HepG2 (cell line): Measurements from ENCODE around the gene DNAJC18. TPM values are rescaled to one million over a fixed set of nuclear protein-coding genes. Genes with fewer than 3 reads are reported as not detected.

Source experiments
- FLYWCH1 ChIP-seq: sonication (generic); formaldehyde crosslinking; IDR thresholded peaks from 2 replicates; pipeline ENCODE4 v1.8.1; 2023; ENCODE audit warnings: mild to moderate bottlenecking, missing genetic modification reagents
- IKZF1 ChIP-seq: fragments of 450-650 bp; IDR thresholded peaks from 2 replicates; pipeline ENCODE4 v1.7.1; 2016
- MYC ChIP-seq: sonication (generic); formaldehyde crosslinking; IDR thresholded peaks from 2 replicates; pipeline ENCODE4 v1.9.0; 2021; ENCODE audit warnings: missing genetic modification reagents, borderline replicate concordance
- NRL ChIP-seq: sonication (generic); formaldehyde crosslinking; IDR thresholded peaks from 2 replicates; pipeline ENCODE4 v1.5.0; 2020; ENCODE audit warnings: missing genetic modification reagents, mild to moderate bottlenecking, moderate library complexity, borderline replicate concordance
- PTBP1 ChIP-seq: fragments of 200-400 bp; formaldehyde crosslinking; IDR thresholded peaks from 2 replicates; pipeline ENCODE4 v1.6.1; 2018; ENCODE audit warnings: low read length, low read depth; ENCODE audit not compliant: poor library complexity, severe bottlenecking
- SIX1 ChIP-seq: sonication (generic); formaldehyde crosslinking; IDR thresholded peaks from 2 replicates; pipeline ENCODE4 v1.4.0; 2020; ENCODE audit warnings: missing genetic modification reagents, borderline replicate concordance
- ZMYM2 ChIP-seq: sonication (generic); formaldehyde crosslinking; IDR thresholded peaks from 2 replicates; pipeline ENCODE4 v1.8.0; 2022; ENCODE audit warnings: mild to moderate bottlenecking, missing genetic modification reagents
- ZNF34 ChIP-seq: sonication (generic); formaldehyde crosslinking; IDR thresholded peaks from 2 replicates; pipeline ENCODE4 v1.4.0; 2020; ENCODE audit warnings: mild to moderate bottlenecking, missing genetic modification reagents, borderline replicate concordance
- ZNF614 ChIP-seq: IDR thresholded peaks from 2 replicates; pipeline ENCODE4 v1.6.1; 2018; ENCODE audit warnings: missing biosample characterization, missing genetic modification reagents, inconsistent platforms, borderline replicate concordance
- ZNF724P ChIP-seq: sonication (generic); formaldehyde crosslinking; IDR thresholded peaks from 2 replicates; pipeline ENCODE4 v1.8.0; 2022; ENCODE audit warnings: missing genetic modification reagents, borderline replicate concordance
- polyA plus RNA-seq, 8 experiments: library from polyadenylated mRNA; depleted of rRNA in 3 of 8; stranded (reverse) in 7 of 8; unstranded in 1 of 8; fragments of >200 nt; fragmentation: Illumina TruSeq in 4 of 8; extraction: Trizol in 4 of 8; gene quantifications; 2 replicates each; pipeline versions ENCODE4 v1.2.1 to v1.2.3, GENCODE V29; 2011 to 2016; ENCODE audit warnings: low read depth in 4 of 8, missing spikeins in 1 of 8, mixed read lengths in 1 of 8; ENCODE audit not compliant: insufficient read depth in 1 of 8
- total RNA-seq, 5 experiments: library from RNA; depleted of rRNA; stranded (reverse); fragments of >200 nt; fragmentation: Illumina TruSeq; extraction: Trizol; gene quantifications; 2 replicates each; pipeline ENCODE4 v1.2.3, GENCODE V29; 2016; ENCODE audit warnings: low read depth in 1 of 5
- TF ChIP-seq, protein P1 (sequence below): sonication (generic); formaldehyde crosslinking; IDR thresholded peaks from 2 replicates; pipeline ENCODE4 v1.8.0; 2023; ENCODE audit warnings: mild to moderate bottlenecking, missing genetic modification reagents
- TF ChIP-seq, protein P2 (sequence below): sonication (generic); formaldehyde crosslinking; IDR thresholded peaks from 2 replicates; pipeline ENCODE4 v1.4.0; 2020; ENCODE audit warnings: mild to moderate bottlenecking, missing genetic modification reagents
- TF ChIP-seq, protein P3 (sequence below): sonication (generic); formaldehyde crosslinking; IDR thresholded peaks from 2 replicates; pipeline ENCODE4 v1.4.0; 2020; ENCODE audit warnings: missing genetic modification reagents
- TF ChIP-seq, protein P4 (sequence below): IDR thresholded peaks from 2 replicates; pipeline ENCODE4 v1.6.1; 2016; ENCODE audit warnings: missing compliant biosample characterization, missing genetic modification reagents, borderline replicate concordance
- TF ChIP-seq, protein P5 (sequence below): sonication (generic); formaldehyde crosslinking; IDR thresholded peaks from 2 replicates; pipeline ENCODE4 v1.4.0; 2020; ENCODE audit warnings: mild to moderate bottlenecking, low read depth, missing genetic modification reagents
- TF ChIP-seq, protein P6 (sequence below): sonication (generic); formaldehyde crosslinking; IDR thresholded peaks from 2 replicates; pipeline ENCODE4 v1.4.0; 2020; ENCODE audit warnings: missing genetic modification reagents
- TF ChIP-seq, protein P7 (sequence below): sonication (generic); formaldehyde crosslinking; IDR thresholded peaks from 2 replicates; pipeline ENCODE4 v1.4.0; 2020; ENCODE audit warnings: missing genetic modification reagents

DNAJC18 gene
- total and polyA plus RNA-seq, 2 of the 13 experiments (the other 11 are each of a cell fraction or from before 2014, with no cell fraction given) = 6.5 to 6.6 TPM

DNA sequence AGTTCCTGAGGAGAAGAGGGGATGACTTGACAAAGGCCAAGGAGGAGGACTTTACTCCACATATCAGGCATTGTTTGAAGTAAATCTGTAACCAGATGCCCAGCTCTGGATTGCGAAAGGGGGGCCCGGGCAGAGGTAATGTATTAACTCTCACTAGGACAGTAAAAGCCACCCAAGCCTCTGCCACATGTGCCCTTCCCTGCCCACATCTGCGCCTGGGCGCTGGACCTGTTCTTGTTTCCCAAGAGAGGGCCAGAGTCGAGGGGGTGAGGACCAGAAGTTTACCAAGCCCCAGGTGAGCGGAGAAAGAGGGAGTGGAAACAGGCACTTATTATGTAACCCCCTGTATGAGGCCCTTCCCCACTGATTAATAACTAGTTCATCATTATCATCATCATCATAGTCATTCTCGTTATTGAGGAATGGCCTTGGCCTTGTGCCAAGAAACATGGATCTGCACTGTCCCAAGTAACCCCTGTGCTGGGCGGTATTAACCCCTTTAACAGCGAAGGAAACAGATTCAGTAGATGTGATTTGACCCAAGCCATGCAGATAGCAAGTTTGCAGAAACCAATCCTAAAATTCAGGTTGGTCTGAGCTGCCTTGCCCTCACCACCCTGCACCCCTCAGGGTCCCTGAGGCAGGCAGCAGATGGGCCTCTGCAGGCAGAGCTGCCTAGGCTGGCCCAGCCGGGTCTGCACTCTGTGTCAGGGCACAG, 55.9 kb downstream of the DNAJC18 start, which contains the start of gene SLC23A1 (continued):
- TF ChIP-seq, protein P1, sequence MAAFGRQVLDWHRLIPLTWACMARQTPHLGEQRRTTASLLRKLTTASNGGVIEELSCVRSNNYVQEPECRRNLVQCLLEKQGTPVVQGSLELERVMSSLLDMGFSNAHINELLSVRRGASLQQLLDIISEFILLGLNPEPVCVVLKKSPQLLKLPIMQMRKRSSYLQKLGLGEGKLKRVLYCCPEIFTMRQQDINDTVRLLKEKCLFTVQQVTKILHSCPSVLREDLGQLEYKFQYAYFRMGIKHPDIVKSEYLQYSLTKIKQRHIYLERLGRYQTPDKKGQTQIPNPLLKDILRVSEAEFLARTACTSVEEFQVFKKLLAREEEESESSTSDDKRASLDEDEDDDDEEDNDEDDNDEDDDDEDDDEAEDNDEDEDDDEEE (CRISPR knock-in tag) = no peak
- TF ChIP-seq, protein P2, sequence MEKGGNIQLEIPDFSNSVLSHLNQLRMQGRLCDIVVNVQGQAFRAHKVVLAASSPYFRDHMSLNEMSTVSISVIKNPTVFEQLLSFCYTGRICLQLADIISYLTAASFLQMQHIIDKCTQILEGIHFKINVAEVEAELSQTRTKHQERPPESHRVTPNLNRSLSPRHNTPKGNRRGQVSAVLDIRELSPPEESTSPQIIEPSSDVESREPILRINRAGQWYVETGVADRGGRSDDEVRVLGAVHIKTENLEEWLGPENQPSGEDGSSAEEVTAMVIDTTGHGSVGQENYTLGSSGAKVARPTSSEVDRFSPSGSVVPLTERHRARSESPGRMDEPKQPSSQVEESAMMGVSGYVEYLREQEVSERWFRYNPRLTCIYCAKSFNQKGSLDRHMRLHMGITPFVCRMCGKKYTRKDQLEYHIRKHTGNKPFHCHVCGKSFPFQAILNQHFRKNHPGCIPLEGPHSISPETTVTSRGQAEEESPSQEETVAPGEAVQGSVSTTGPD (CRISPR knock-in tag) = no peak
- TF ChIP-seq, protein P3, sequence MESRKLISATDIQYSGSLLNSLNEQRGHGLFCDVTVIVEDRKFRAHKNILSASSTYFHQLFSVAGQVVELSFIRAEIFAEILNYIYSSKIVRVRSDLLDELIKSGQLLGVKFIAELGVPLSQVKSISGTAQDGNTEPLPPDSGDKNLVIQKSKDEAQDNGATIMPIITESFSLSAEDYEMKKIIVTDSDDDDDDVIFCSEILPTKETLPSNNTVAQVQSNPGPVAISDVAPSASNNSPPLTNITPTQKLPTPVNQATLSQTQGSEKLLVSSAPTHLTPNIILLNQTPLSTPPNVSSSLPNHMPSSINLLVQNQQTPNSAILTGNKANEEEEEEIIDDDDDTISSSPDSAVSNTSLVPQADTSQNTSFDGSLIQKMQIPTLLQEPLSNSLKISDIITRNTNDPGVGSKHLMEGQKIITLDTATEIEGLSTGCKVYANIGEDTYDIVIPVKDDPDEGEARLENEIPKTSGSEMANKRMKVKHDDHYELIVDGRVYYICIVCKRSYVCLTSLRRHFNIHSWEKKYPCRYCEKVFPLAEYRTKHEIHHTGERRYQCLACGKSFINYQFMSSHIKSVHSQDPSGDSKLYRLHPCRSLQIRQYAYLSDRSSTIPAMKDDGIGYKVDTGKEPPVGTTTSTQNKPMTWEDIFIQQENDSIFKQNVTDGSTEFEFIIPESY (CRISPR knock-in tag) = no peak
- no peak for TF ChIP-seq ZNF34 (CRISPR knock-in tag)
- no peak for TF ChIP-seq IKZF1
- TF ChIP-seq, protein P4, sequence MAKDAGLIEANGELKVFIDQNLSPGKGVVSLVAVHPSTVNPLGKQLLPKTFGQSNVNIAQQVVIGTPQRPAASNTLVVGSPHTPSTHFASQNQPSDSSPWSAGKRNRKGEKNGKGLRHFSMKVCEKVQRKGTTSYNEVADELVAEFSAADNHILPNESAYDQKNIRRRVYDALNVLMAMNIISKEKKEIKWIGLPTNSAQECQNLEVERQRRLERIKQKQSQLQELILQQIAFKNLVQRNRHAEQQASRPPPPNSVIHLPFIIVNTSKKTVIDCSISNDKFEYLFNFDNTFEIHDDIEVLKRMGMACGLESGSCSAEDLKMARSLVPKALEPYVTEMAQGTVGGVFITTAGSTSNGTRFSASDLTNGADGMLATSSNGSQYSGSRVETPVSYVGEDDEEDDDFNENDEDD (CRISPR knock-in tag) = no peak
- TF ChIP-seq, protein P5, sequence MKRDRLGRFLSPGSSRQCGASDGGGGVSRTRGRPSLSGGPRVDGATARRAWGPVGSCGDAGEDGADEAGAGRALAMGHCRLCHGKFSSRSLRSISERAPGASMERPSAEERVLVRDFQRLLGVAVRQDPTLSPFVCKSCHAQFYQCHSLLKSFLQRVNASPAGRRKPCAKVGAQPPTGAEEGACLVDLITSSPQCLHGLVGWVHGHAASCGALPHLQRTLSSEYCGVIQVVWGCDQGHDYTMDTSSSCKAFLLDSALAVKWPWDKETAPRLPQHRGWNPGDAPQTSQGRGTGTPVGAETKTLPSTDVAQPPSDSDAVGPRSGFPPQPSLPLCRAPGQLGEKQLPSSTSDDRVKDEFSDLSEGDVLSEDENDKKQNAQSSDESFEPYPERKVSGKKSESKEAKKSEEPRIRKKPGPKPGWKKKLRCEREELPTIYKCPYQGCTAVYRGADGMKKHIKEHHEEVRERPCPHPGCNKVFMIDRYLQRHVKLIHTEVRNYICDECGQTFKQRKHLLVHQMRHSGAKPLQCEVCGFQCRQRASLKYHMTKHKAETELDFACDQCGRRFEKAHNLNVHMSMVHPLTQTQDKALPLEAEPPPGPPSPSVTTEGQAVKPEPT (CRISPR knock-in tag) = no peak
- TF ChIP-seq PTBP1 = no peak
- TF ChIP-seq, protein P6, sequence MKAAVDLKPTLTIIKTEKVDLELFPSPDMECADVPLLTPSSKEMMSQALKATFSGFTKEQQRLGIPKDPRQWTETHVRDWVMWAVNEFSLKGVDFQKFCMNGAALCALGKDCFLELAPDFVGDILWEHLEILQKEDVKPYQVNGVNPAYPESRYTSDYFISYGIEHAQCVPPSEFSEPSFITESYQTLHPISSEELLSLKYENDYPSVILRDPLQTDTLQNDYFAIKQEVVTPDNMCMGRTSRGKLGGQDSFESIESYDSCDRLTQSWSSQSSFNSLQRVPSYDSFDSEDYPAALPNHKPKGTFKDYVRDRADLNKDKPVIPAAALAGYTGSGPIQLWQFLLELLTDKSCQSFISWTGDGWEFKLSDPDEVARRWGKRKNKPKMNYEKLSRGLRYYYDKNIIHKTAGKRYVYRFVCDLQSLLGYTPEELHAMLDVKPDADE (CRISPR knock-in tag) = no peak
- TF ChIP-seq ZNF724P = 0 out of 2 replicates have a peak, but pooled peaks have one; percentile 51
- no peak for TF ChIP-seq ZMYM2
- TF ChIP-seq MYC (CRISPR knock-in tag) = peak; percentile 38; the same call in 1 of the 2 replicates
- no peak for TF ChIP-seq NRL (CRISPR knock-in tag)
- TF ChIP-seq ZNF614 (CRISPR knock-in tag) = no peak
- TF ChIP-seq SIX1 (CRISPR knock-in tag) = peak; percentile 68; the same call in 1 of the 2 replicates
- TF ChIP-seq, protein P7, sequence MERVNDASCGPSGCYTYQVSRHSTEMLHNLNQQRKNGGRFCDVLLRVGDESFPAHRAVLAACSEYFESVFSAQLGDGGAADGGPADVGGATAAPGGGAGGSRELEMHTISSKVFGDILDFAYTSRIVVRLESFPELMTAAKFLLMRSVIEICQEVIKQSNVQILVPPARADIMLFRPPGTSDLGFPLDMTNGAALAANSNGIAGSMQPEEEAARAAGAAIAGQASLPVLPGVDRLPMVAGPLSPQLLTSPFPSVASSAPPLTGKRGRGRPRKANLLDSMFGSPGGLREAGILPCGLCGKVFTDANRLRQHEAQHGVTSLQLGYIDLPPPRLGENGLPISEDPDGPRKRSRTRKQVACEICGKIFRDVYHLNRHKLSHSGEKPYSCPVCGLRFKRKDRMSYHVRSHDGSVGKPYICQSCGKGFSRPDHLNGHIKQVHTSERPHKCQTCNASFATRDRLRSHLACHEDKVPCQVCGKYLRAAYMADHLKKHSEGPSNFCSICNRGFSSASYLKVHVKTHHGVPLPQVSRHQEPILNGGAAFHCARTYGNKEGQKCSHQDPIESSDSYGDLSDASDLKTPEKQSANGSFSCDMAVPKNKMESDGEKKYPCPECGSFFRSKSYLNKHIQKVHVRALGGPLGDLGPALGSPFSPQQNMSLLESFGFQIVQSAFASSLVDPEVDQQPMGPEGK (CRISPR knock-in tag) = 0 out of 2 replicates have a peak, but pooled peaks have one; percentile 5
- TF ChIP-seq FLYWCH1 (CRISPR knock-in tag) = no peak
